GM18868 (cell line): ENCODE results near the gene HES2.
"Not testable (repeated sequence)": the region's sequence is repeated elsewhere in the genome, so short reads cannot be mapped to it uniquely, and the experiment has no call there.

Source experiments
- ATAC-seq: cut with Tn5 transposase; IDR thresholded peaks from one replicate; pipeline ENCODE4 v1.9.1; 2021; ENCODE audit warnings: mild to moderate bottlenecking, moderate library complexity; ENCODE audit not compliant: unreplicated experiment

The HES2 gene

GRCh38 chr1:6454856-6455751, 35.4 kb upstream of the HES2 start:
- ATAC-seq = no peak

- ATAC-seq = not testable (repeated sequence)
These were observed 34.5 kb upstream of the HES2 start for GRCh38 chr1:6453895-6454855.

- no peak for ATAC-seq
These were observed 31.2 kb upstream of the HES2 start for GRCh38 chr1:6450943-6451373.

DNA sequence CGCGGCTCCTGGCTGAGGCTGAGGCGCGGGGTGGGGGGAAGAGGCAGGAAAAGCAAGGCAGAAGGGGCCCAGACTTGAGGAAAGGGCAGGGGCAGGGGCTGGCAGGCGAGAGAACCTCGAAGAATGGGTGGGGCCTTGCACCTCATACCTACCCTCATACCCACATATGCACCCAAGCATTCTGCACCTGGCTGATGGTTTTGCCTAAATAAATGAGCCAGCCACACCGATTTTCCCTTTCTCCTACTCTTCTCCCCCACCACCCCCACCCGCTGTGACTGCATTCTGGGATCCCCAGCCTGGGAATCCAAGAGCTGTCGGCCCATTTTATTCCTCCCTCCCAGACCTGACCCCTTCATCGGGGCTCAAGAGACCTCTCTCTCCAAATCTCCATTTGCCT, 30.8 kb upstream of the HES2 start:
- not testable (repeated sequence) for ATAC-seq

- ATAC-seq = no peak
These were observed 30.3 kb upstream of the HES2 start for GRCh38 chr1:6450005-6450450.

DNA sequence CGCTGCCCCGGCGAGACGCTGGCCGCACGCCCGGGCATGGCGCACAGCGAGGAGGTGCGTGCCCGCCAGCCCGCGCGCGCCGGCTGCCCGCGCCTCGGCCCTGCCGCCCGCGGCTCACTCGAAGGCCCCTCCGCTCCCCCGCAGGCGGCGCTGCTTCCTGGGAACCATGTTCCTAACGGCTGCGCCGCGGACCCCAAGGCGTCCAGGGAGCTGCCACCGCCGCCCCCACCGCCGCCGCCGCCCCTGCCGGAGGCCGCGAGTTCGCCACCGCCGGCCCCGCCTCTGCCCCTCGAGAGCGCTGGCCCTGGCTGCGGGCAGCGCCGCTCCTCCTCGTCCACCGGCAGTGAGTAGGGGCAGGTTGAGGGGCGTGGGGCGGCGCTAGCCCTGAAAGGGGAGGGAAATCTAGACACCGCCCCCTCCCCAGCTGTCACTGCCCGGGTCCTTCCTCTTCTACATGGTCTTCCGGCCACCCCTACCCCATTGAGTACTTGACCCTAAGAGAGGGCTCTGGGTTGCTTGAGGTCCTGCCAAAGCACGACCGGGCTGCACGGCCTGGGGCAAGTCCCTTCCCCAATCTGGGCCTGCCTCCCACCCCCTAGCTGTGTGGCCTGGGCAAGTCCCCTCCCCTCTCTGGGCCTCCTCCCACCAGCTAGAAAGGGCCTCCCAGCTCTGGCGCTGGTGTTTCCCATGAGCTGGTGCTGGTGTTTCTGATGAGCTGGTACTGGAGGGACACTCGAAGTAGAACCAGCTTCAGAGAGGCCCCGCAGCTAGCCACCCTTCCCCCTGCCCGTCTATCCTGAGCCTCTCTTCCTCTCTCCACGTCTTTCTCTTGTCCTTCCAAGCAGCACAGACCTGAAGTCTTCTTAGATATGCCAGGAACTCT, 29.3 kb upstream of the HES2 start:
- ATAC-seq = no peak

- ATAC-seq = no peak
These were observed 28.4 kb upstream of the HES2 start for GRCh38 chr1:6447818-6448748.

GRCh38 chr1:6447016-6447817, 27.5 kb upstream of the HES2 start:
- ATAC-seq = no peak

GRCh38 chr1:6446665-6447015, 26.9 kb upstream of the HES2 start:
- ATAC-seq = no peak

DNA sequence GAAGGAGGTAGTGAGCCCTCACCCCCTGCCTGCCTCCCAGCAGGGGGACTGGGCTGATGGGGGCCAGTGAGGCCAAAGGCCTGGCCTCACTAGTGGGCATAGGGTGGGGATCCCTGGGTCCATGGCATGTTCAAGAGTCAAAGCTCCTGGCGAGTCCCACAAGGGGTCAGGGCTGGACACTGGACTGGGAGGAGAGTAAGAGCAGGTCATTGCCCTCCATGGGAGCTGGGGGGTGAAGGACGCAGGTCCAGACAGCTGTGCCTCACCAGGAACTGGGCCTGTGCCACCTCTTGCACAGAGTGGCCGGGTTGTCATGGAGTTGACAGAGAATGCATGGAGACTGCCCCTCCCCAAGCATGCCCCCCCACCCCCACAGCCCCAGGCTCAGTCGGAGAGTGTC, 26.2 kb upstream of the HES2 start:
- not testable (repeated sequence) for ATAC-seq

DNA sequence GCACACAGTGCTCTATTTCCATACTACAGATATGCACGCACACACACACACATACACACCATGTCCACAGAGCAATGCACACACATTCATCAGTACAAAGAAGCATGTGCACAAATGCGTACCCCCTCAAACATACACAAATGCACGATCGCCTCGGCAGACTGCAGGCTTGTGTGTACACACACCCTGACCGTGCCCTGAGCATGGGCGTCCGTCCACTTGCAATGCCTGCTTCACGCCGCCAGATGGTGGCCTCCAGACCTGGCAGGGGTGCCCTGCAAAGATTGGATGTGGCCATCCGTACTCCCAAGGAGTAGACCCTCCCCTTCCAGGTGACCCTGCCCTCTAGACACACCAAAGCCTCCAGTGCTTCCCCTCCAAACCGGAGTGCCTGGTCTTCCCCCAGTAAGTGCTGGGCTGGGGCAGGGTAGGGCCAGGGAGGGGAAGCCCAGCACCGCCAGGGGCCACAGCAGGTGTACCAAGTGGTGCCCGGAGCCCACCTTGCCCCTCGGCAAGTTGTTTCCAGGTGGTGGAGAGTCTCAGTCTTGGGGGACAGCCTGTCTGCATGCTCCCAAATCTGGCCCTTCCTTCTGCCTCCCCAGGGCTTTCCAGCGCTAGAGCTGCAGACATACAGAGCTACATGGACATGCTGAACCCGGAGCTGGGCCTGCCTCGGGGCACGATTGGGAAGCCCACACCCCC, 25.5 kb upstream of the HES2 start:
- no peak for ATAC-seq

- ATAC-seq = no peak
These were observed 24.7 kb upstream of the HES2 start for GRCh38 chr1:6444377-6444776.

- no peak for ATAC-seq
These were observed 23.8 kb upstream of the HES2 start for GRCh38 chr1:6443339-6444115.

- ATAC-seq = no peak
These were observed 21.9 kb upstream of the HES2 start for GRCh38 chr1:6441586-6441985.

DNA sequence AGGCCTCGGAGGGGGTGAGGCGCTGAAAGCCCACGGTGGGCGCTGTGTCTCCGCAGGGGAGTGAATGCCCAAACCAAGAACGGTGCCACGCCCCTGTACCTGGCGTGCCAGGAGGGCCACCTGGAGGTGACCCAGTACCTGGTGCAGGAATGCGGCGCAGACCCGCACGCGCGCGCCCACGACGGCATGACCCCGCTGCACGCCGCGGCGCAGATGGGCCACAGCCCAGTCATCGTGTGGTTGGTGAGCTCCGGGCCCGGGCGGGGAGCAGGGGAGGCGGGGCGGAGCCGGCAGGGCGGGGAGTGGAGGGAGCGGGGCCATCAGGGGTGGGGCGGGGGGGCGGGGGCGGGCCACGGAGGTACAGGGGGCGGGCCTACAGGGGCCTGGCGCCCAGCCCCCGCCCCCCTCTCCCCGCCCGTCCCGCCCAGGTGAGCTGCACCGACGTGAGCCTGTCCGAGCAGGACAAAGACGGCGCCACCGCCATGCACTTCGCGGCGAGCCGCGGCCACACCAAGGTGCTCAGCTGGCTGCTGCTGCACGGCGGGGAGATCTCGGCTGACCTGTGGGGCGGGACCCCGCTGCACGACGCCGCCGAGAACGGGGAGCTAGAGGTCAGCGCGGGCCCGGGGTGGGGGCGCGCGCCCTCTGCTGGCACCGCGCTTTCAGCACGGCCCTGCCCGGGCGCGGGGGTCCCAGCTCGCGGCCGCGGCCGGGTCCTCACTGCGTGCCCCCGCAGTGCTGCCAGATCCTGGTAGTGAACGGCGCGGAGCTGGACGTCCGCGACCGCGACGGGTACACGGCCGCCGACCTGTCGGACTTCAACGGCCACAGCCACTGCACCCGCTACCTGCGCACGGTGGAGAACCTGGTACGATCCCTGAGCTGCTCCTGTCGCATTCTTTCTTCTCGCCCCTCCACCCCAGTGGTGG, 20.7 kb upstream of the HES2 start:
- no peak for ATAC-seq

- ATAC-seq = no peak
These were observed 18.4 kb upstream of the HES2 start for GRCh38 chr1:6438047-6438525.
